Measurements from ENCODE around the gene FGF7. TPM values are rescaled to one million over a fixed set of nuclear protein-coding genes. Genes with fewer than 3 reads are reported as not detected.
"Not testable (repeated sequence)": the region's sequence is repeated elsewhere in the genome, so short reads cannot be mapped to it uniquely, and the experiment has no call there.

FGF7 gene
- total RNA-seq, 1 experiment from 2014 or later, result 0.08 TPM

- no peaks in the 10 kb centered on the region for H3K9me3 ChIP-seq (replicated peaks)
- H3K4me3 ChIP-seq, result no peak overlapping the region
- H3K27me3 ChIP-seq (replicated peaks), result no peaks in the 10 kb centered on the region
- no peak for DNase-seq (ENCODE audit: low read depth in 1 of 2, low spot score in 2 of 2)
- no peaks in the 10 kb centered on the region for H3K36me3 ChIP-seq
- no peaks in the 10 kb centered on the region for H3K4me1 ChIP-seq (replicated peaks)
- H3K27ac ChIP-seq, result no peak overlapping the region
These were observed 37.4 kb downstream of the FGF7 start for GRCh38 chr15:49460411-49460941.

- H3K4me1 ChIP-seq (replicated peaks), result no peaks in the 10 kb centered on the region
- no peak overlapping the region for H3K4me3 ChIP-seq
- H3K27me3 ChIP-seq (replicated peaks), result no peaks in the 10 kb centered on the region
- DNase-seq (ENCODE audit: low read depth in 1 of 2, low spot score in 2 of 2), result no peak
- H3K27ac ChIP-seq, result no peak overlapping the region
- H3K9me3 ChIP-seq (replicated peaks), result no peaks in the 10 kb centered on the region
- H3K36me3 ChIP-seq, result no peaks in the 10 kb centered on the region
These were observed 39.3 kb downstream of the FGF7 start for GRCh38 chr15:49462232-49462844.

- H3K4me3 ChIP-seq, result no peak overlapping the region
- no peak overlapping the region for H3K27ac ChIP-seq
- no peak for DNase-seq (ENCODE audit: low read depth in 1 of 2, low spot score in 2 of 2)
- no peaks in the 10 kb centered on the region for H3K36me3 ChIP-seq
- 0 out of 2 replicates have a peak, but pooled peaks cover 4% of the 10 kb centered on the region for H3K4me1 ChIP-seq (replicated peaks)
- no peaks in the 10 kb centered on the region for H3K27me3 ChIP-seq (replicated peaks)
- no peaks in the 10 kb centered on the region for H3K9me3 ChIP-seq (replicated peaks)
These were observed 41.5 kb downstream of the FGF7 start for GRCh38 chr15:49464522-49464921.

- Histone ChIP-seq H3K27ac (no peak overlapping the region), H3K4me3 (no peak overlapping the region), H3K9me3 (replicated peaks) (no peaks in the 10 kb centered on the region), H3K36me3 (no peaks in the 10 kb centered on the region), H3K27me3 (replicated peaks) (no peaks in the 10 kb centered on the region), H3K4me1 (replicated peaks) (0 out of 2 replicates have a peak, but pooled peaks cover 4% of the 10 kb centered on the region)
- DNase-seq (ENCODE audit: low read depth in 1 of 2, low spot score in 2 of 2), result no peak
These were observed 43.1 kb downstream of the FGF7 start for GRCh38 chr15:49466119-49466518.

GRCh38 chr15:49467746-49468480 lies 44.9 kb downstream of the FGF7 start:
- Histone ChIP-seq H3K27ac (no peak overlapping the region), H3K4me1 (replicated peaks) (0 out of 2 replicates have a peak, but pooled peaks cover 4% of the 10 kb centered on the region), H3K36me3 (no peaks in the 10 kb centered on the region), H3K4me3 (no peak overlapping the region), H3K27me3 (replicated peaks) (no peaks in the 10 kb centered on the region), H3K9me3 (replicated peaks) (no peaks in the 10 kb centered on the region)
- DNase-seq (ENCODE audit: low read depth in 1 of 2, low spot score in 2 of 2), result no peak

GRCh38 chr15:49468481-49468839 lies 45.4 kb downstream of the FGF7 start:
- 0 out of 2 replicates have a peak, but pooled peaks cover 4% of the 10 kb centered on the region for H3K4me1 ChIP-seq (replicated peaks)
- H3K4me3 ChIP-seq, result no peak overlapping the region
- H3K9me3 ChIP-seq (replicated peaks), result no peaks in the 10 kb centered on the region
- no peak overlapping the region for H3K27ac ChIP-seq
- no peaks in the 10 kb centered on the region for H3K27me3 ChIP-seq (replicated peaks)
- DNase-seq (ENCODE audit: low read depth in 1 of 2, low spot score in 2 of 2), result no peak
- no peaks in the 10 kb centered on the region for H3K36me3 ChIP-seq

GRCh38 chr15:49471248-49471647 lies 48.2 kb downstream of the FGF7 start:
- DNase-seq (ENCODE audit: low read depth in 1 of 2, low spot score in 2 of 2); H3K4me3 ChIP-seq; H3K4me1 ChIP-seq (replicated peaks); H3K27ac ChIP-seq; H3K36me3 ChIP-seq; H3K27me3 ChIP-seq (replicated peaks); H3K9me3 ChIP-seq (replicated peaks): not testable (repeated sequence)

- no peak for DNase-seq (ENCODE audit: low read depth in 1 of 2, low spot score in 2 of 2)
- Histone ChIP-seq H3K4me3 (no peak overlapping the region), H3K27me3 (replicated peaks) (no peaks in the 10 kb centered on the region), H3K9me3 (replicated peaks) (no peaks in the 10 kb centered on the region), H3K27ac (no peak overlapping the region), H3K36me3 (no peaks in the 10 kb centered on the region), H3K4me1 (replicated peaks) (0 out of 2 replicates have a peak, but pooled peaks cover 4% of the 10 kb centered on the region)
These were observed 48.7 kb downstream of the FGF7 start for GRCh38 chr15:49471733-49472132.

- Histone ChIP-seq H3K27me3 (replicated peaks) (no peaks in the 10 kb centered on the region), H3K4me3 (no peak overlapping the region), H3K4me1 (replicated peaks) (0 out of 2 replicates have a peak, but pooled peaks cover 4% of the 10 kb centered on the region), H3K9me3 (replicated peaks) (no peaks in the 10 kb centered on the region), H3K27ac (no peak overlapping the region), H3K36me3 (no peaks in the 10 kb centered on the region)
- no peak for DNase-seq (ENCODE audit: low read depth in 1 of 2, low spot score in 2 of 2)
These were observed 49.3 kb downstream of the FGF7 start for GRCh38 chr15:49472338-49472737.

- Histone ChIP-seq H3K36me3 (no peaks in the 10 kb centered on the region), H3K27ac (no peak overlapping the region), H3K4me1 (replicated peaks) (0 out of 2 replicates have a peak, but pooled peaks cover 4% of the 10 kb centered on the region), H3K27me3 (replicated peaks) (no peaks in the 10 kb centered on the region), H3K4me3 (no peak overlapping the region), H3K9me3 (replicated peaks) (no peaks in the 10 kb centered on the region)
- no peak for DNase-seq (ENCODE audit: low read depth in 1 of 2, low spot score in 2 of 2)
These were observed 50.0 kb downstream of the FGF7 start for GRCh38 chr15:49473031-49473430.

- not testable (repeated sequence) for H3K4me1 ChIP-seq (replicated peaks); H3K9me3 ChIP-seq (replicated peaks)
These were observed 55.0 kb downstream of the FGF7 start for GRCh38 chr15:49478021-49478420.

GRCh38 chr15:49478982-49479381 lies 55.9 kb downstream of the FGF7 start:
- not testable (repeated sequence) for H3K27ac ChIP-seq; H3K27me3 ChIP-seq (replicated peaks); DNase-seq (ENCODE audit: low read depth in 1 of 2, low spot score in 2 of 2); H3K4me3 ChIP-seq; H3K9me3 ChIP-seq (replicated peaks); H3K4me1 ChIP-seq (replicated peaks); H3K36me3 ChIP-seq

More at GRCh38 chr15:49478021-49478420, 55.0 kb downstream of the FGF7 start:
- not testable (repeated sequence) for DNase-seq (ENCODE audit: low read depth in 1 of 2, low spot score in 2 of 2); H3K36me3 ChIP-seq; H3K27ac ChIP-seq; H3K27me3 ChIP-seq (replicated peaks); H3K4me3 ChIP-seq

GRCh38 chr15:49485401-49485800 lies 62.4 kb downstream of the FGF7 start:
- H3K27ac ChIP-seq, result not testable (repeated sequence)

GRCh38 chr15:49490966-49491365 lies 67.9 kb downstream of the FGF7 start:
- H3K36me3 ChIP-seq, result no peaks in the 10 kb centered on the region
- peaks cover 13% of the 10 kb centered on the region for H3K4me1 ChIP-seq (replicated peaks)
- H3K4me3 ChIP-seq, result no peak overlapping the region
- no peak for DNase-seq (ENCODE audit: low read depth in 1 of 2, low spot score in 2 of 2)
- H3K27me3 ChIP-seq (replicated peaks), result no peaks in the 10 kb centered on the region
- no peak overlapping the region for H3K27ac ChIP-seq
- H3K9me3 ChIP-seq (replicated peaks), result no peaks in the 10 kb centered on the region

More at GRCh38 chr15:49485401-49485800, 62.4 kb downstream of the FGF7 start:
- H3K27me3 ChIP-seq (replicated peaks); H3K4me1 ChIP-seq (replicated peaks); H3K4me3 ChIP-seq; H3K9me3 ChIP-seq (replicated peaks); DNase-seq (ENCODE audit: low read depth in 1 of 2, low spot score in 2 of 2); H3K36me3 ChIP-seq: not testable (repeated sequence)

All from SJSA1 (cell line).